Suprapubic skin (tissue), 4 donors: ENCODE data around the gene CHST13.

Source experiments
- EP300 ChIP-seq: sonication (generic); formaldehyde crosslinking; IDR thresholded peaks from one replicate; pipeline ENCODE4 v1.6.1; 2017; ENCODE audit warnings: antibody characterized with exemption
- POLR2A ChIP-seq, 2 donors: fragments of 450-650 bp; IDR thresholded peaks; one replicate each; pipeline ENCODE4 v1.6.1; 2017; ENCODE audit warnings: antibody characterized with exemption in 2 of 2, mild to moderate bottlenecking in 2 of 2, moderate library complexity in 2 of 2
- POLR2AphosphoS5 ChIP-seq, 3 donors: sonication (generic); formaldehyde crosslinking; IDR thresholded peaks; one replicate each; pipeline ENCODE4 v1.6.1; 2017; ENCODE audit warnings: antibody characterized with exemption in 3 of 3
- TF ChIP-seq, protein P1 (sequence below), 2 donors: fragments of 200-600 bp in 1 of 2; fragments of 450-650 bp in 1 of 2; sonication (generic) in 1 of 2; IDR thresholded peaks; one replicate each; pipeline ENCODE4 v1.5.1; 2016 to 2019; ENCODE audit warnings: antibody characterized with exemption in 2 of 2, mild to moderate bottlenecking in 1 of 2, moderate library complexity in 1 of 2

DNA sequence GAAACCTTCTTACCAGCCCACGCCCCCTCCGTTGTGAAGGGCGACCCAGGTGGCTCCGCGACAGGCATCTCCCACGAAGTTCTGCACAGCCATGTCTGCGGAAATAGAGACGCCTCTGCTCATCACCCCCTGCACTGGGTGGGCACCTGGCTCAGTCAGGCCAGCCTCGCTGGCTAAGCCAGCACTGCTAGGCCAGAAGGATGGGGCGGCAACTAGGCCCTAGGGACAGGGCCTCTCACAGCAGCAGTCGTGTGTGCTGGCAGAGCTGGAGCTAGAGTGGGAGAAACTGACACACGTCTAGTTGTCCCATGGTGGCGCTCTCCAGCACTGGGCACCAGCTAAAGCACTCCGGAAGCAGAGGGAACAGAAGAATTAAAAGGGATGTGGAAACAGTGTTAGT, 35.8 kb upstream of the CHST13 start:
- TF ChIP-seq POLR2AphosphoS5 (IDR thresholded peaks at IDR 0.05): no peak
- TF ChIP-seq, protein P1, sequence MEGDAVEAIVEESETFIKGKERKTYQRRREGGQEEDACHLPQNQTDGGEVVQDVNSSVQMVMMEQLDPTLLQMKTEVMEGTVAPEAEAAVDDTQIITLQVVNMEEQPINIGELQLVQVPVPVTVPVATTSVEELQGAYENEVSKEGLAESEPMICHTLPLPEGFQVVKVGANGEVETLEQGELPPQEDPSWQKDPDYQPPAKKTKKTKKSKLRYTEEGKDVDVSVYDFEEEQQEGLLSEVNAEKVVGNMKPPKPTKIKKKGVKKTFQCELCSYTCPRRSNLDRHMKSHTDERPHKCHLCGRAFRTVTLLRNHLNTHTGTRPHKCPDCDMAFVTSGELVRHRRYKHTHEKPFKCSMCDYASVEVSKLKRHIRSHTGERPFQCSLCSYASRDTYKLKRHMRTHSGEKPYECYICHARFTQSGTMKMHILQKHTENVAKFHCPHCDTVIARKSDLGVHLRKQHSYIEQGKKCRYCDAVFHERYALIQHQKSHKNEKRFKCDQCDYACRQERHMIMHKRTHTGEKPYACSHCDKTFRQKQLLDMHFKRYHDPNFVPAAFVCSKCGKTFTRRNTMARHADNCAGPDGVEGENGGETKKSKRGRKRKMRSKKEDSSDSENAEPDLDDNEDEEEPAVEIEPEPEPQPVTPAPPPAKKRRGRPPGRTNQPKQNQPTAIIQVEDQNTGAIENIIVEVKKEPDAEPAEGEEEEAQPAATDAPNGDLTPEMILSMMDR (IDR thresholded peaks at IDR 0.05): no peak
- TF ChIP-seq POLR2A (IDR thresholded peaks at IDR 0.05): no peak
- no peak for TF ChIP-seq EP300
